ENCODE measurements around the gene ASB10. TPM values are rescaled to one million over a fixed set of nuclear protein-coding genes. Genes with fewer than 3 reads are reported as not detected.

The ASB10 gene
- total RNA-seq, 1 donor from 2014 or later = 46.1 TPM

- ATAC-seq = no peak
- intact Hi-C loops (cut with micrococcal nuclease) = no loop called here
- DNase-seq = no peak
These were observed 25.6 kb upstream of the ASB10 start for GRCh38 chr7:151212626-151213025.

GRCh38 chr7:151211155-151211772 is 24.2 kb upstream of the ASB10 start:
- ATAC-seq = no peak
- DNase-seq = no peak
- intact Hi-C loops (cut with micrococcal nuclease) = no loop called here

- DNase-seq (no peak), ATAC-seq (no peak)
- intact Hi-C loops (cut with micrococcal nuclease) = no loop called here
These were observed 23.2 kb upstream of the ASB10 start, which contains the start of gene H2BK1 for GRCh38 chr7:151210087-151210854. TSS of gene H2BK1 (minus strand) at chr7:151210488. CDS start at chr7:151210318, 170 bp downstream.

GRCh38 chr7:151209588-151209987 is 22.5 kb upstream of the ASB10 start:
- intact Hi-C loops (cut with micrococcal nuclease) = no loop called here
- no peak for ATAC-seq
- no peak for DNase-seq

- ATAC-seq (no peak), DNase-seq (no peak)
- intact Hi-C loops (cut with micrococcal nuclease) = no loop called here
These were observed 21.3 kb upstream of the ASB10 start for GRCh38 chr7:151208253-151208862.

GRCh38 chr7:151207804-151208203 is 20.8 kb upstream of the ASB10 start:
- DNase-seq = no peak
- no peak for ATAC-seq
- intact Hi-C loops (cut with micrococcal nuclease) = no loop called here

- ATAC-seq (no peak), DNase-seq (no peak)
- intact Hi-C loops (cut with micrococcal nuclease) = no loop called here
These were observed 20.3 kb upstream of the ASB10 start for GRCh38 chr7:151207315-151207714.

- DNase-seq = no peak
- intact Hi-C loops (cut with micrococcal nuclease) = no loop called here
- ATAC-seq = no peak
These were observed 19.9 kb upstream of the ASB10 start for GRCh38 chr7:151206914-151207313.

- no peak for DNase-seq
- no peak for ATAC-seq
- intact Hi-C loops (cut with micrococcal nuclease) = no loop called here
These were observed 18.7 kb upstream of the ASB10 start for GRCh38 chr7:151205730-151206129.

- intact Hi-C loops (cut with micrococcal nuclease) = no loop called here
- ATAC-seq (peak; percentile 22), DNase-seq (no peak)
These were observed 17.5 kb upstream of the ASB10 start for GRCh38 chr7:151204383-151205032.

GRCh38 chr7:151202836-151203235 is 15.8 kb upstream of the ASB10 start:
- DNase-seq (no peak), ATAC-seq (no peak)
- intact Hi-C loops (cut with micrococcal nuclease) = no loop called here

GRCh38 chr7:151201751-151202150 is 14.7 kb upstream of the ASB10 start:
- ATAC-seq = no peak
- DNase-seq = no peak
- intact Hi-C loops (cut with micrococcal nuclease) = no loop called here

- ATAC-seq (no peak), DNase-seq (no peak)
- intact Hi-C loops (cut with micrococcal nuclease) = no loop called here
These were observed 14.3 kb upstream of the ASB10 start for GRCh38 chr7:151201344-151201743.

GRCh38 chr7:151198945-151199848 is 12.1 kb upstream of the ASB10 start:
- DNase-seq (no peak), ATAC-seq (no peak)
- intact Hi-C loops (cut with micrococcal nuclease) = no loop called here

- no peak for DNase-seq
- intact Hi-C loops (cut with micrococcal nuclease) = no loop called here
- ATAC-seq = no peak
These were observed 10.9 kb upstream of the ASB10 start for GRCh38 chr7:151197932-151198331.

GRCh38 chr7:151195616-151196450 is 8.8 kb upstream of the ASB10 start:
- no peak for DNase-seq
- intact Hi-C loops (cut with micrococcal nuclease) = no loop called here
- no peak for ATAC-seq

- DNase-seq = no peak
- no peak for ATAC-seq
- intact Hi-C loops (cut with micrococcal nuclease) = no loop called here
These were observed 7.1 kb upstream of the ASB10 start for GRCh38 chr7:151194188-151194587.

All from left ventricle myocardium superior (tissue), 1 donor.